HEK293 (cell line): ENCODE results near the gene SUDS3.

Experiments
- CTCF ChIA-PET: fragments of 350-600 bp; formaldehyde crosslinking; extraction: SDS; loops from one replicate; lab custom pipeline; 2021; ENCODE audit warnings: antibody characterized with exemption; lab: Yijun Ruan, JAX
- POLR2A ChIA-PET: fragments of 300-600 bp; formaldehyde crosslinking; extraction: SDS; loops from one replicate; lab custom pipeline; 2020; ENCODE audit warnings: antibody characterized with exemption, inconsistent platforms; lab: Yijun Ruan, JAX
- H3K27ac ChIP-seq: fragments of 200-500 bp; sonication (Bioruptor generic); 2 replicates; pipeline ENCODE4 v1.5.1; 2014; ENCODE audit warnings: low read depth, low read length, control low read depth, inconsistent platforms; ENCODE audit errors: extremely low read depth
- H3K36me3 ChIP-seq, 2 experiments: fragments of 200-500 bp in 1 of 2; sonication (Bioruptor generic) in 1 of 2; 1 replicate in 1 of 2; 2 replicates in 1 of 2; pipeline ENCODE4 v1.5.1; 2014 to 2017; ENCODE audit warnings: inconsistent platforms in 2 of 2, low read length in 2 of 2; ENCODE audit not compliant: control insufficient read depth in 2 of 2, insufficient read depth in 1 of 2
- H3K4me1 ChIP-seq: fragments of 200-500 bp; sonication (Bioruptor generic); 2 replicates; pipeline ENCODE4 v1.5.1; 2014; ENCODE audit warnings: mild to moderate bottlenecking, low read length, inconsistent platforms; ENCODE audit not compliant: control insufficient read depth, insufficient read depth
- H3K4me3 ChIP-seq: 2 replicates; pipeline ENCODE4 v1.5.1; 2011; ENCODE audit warnings: low read depth, mild to moderate bottlenecking, control low read depth, low read length, moderate library complexity
- H3K9me3 ChIP-seq: fragments of 200-500 bp; sonication (Bioruptor generic); 2 replicates; pipeline ENCODE4 v1.5.1; 2014; ENCODE audit warnings: low read depth, low read length, inconsistent platforms; ENCODE audit not compliant: control insufficient read depth, insufficient read depth
- ELK4 ChIP-seq: IDR thresholded peaks from 2 replicates; pipeline ENCODE4 v1.6.1; 2011; ENCODE audit warnings: mild to moderate bottlenecking, low read depth, low read length, borderline replicate concordance
- HIC1 ChIP-seq: fragments of 450-650 bp; formaldehyde crosslinking; IDR thresholded peaks from 2 replicates; pipeline ENCODE4 v1.5.1; 2016; ENCODE audit warnings: missing biosample characterization, missing genetic modification characterization
- MYNN ChIP-seq: fragments of 450-650 bp; formaldehyde crosslinking; IDR thresholded peaks from 2 replicates; pipeline ENCODE4 v1.5.1; 2016; ENCODE audit warnings: missing biosample characterization, missing genetic modification characterization, borderline replicate concordance
- MZF1 ChIP-seq: fragments of 450-650 bp; formaldehyde crosslinking; IDR thresholded peaks from 2 replicates; pipeline ENCODE4 v1.5.1; 2017; ENCODE audit warnings: missing biosample characterization, missing genetic modification characterization, borderline replicate concordance
- REPIN1 ChIP-seq: fragments of 450-650 bp; formaldehyde crosslinking; IDR thresholded peaks from 2 replicates; pipeline ENCODE4 v1.5.1; 2017; ENCODE audit warnings: missing biosample characterization, missing genetic modification characterization, low read depth
- ZNF302 ChIP-seq: fragments of 450-650 bp; formaldehyde crosslinking; IDR thresholded peaks from 2 replicates; pipeline ENCODE4 v1.5.1; 2016; ENCODE audit warnings: missing biosample characterization, missing genetic modification characterization, low read depth
- ZNF311 ChIP-seq: fragments of 450-650 bp; formaldehyde crosslinking; IDR thresholded peaks from 2 replicates; pipeline ENCODE4 v1.5.1; 2017; ENCODE audit warnings: missing biosample characterization, missing genetic modification characterization, borderline replicate concordance
- ZNF362 ChIP-seq: fragments of 450-650 bp; formaldehyde crosslinking; IDR thresholded peaks from 2 replicates; pipeline ENCODE4 v1.5.1; 2016; ENCODE audit warnings: missing biosample characterization, missing genetic modification characterization
- ZNF366 ChIP-seq: fragments of 450-650 bp; formaldehyde crosslinking; conservative IDR thresholded peaks from 2 replicates; pipeline ENCODE4 v1.5.1; 2016; ENCODE audit warnings: missing biosample characterization, missing genetic modification characterization
- ZNF416 ChIP-seq: fragments of 450-650 bp; formaldehyde crosslinking; IDR thresholded peaks from 2 replicates; pipeline ENCODE4 v1.5.1; 2016; ENCODE audit warnings: missing biosample characterization, missing genetic modification characterization
- ZNF555 ChIP-seq: fragments of 450-650 bp; formaldehyde crosslinking; conservative IDR thresholded peaks from 2 replicates; pipeline ENCODE4 v1.5.1; 2017; ENCODE audit warnings: missing biosample characterization, mild to moderate bottlenecking, missing genetic modification characterization, inconsistent platforms
- ZNF626 ChIP-seq: fragments of 450-650 bp; sonication (Bioruptor Pico); formaldehyde crosslinking; IDR thresholded peaks from 2 replicates; pipeline ENCODE4 v1.5.1; 2018; ENCODE audit warnings: missing biosample characterization, missing genetic modification characterization, inconsistent platforms
- ZNF677 ChIP-seq: fragments of 450-650 bp; IDR thresholded peaks from 2 replicates; pipeline ENCODE4 v1.5.0; 2018; ENCODE audit warnings: missing biosample characterization, mild to moderate bottlenecking, missing genetic modification characterization, moderate library complexity
- ZNF692 ChIP-seq: fragments of 450-650 bp; formaldehyde crosslinking; IDR thresholded peaks from 2 replicates; pipeline ENCODE4 v1.5.1; 2016; ENCODE audit warnings: missing biosample characterization, missing genetic modification characterization
- ZNF704 ChIP-seq: fragments of 450-650 bp; formaldehyde crosslinking; IDR thresholded peaks from 2 replicates; pipeline ENCODE4 v1.5.1; 2016; ENCODE audit warnings: missing biosample characterization, missing genetic modification characterization
- ZNF707 ChIP-seq: fragments of 450-650 bp; formaldehyde crosslinking; IDR thresholded peaks from 2 replicates; pipeline ENCODE4 v1.5.1; 2016; ENCODE audit warnings: missing biosample characterization, missing genetic modification characterization
- ZNF747 ChIP-seq: fragments of 450-650 bp; formaldehyde crosslinking; IDR thresholded peaks from 2 replicates; pipeline ENCODE4 v1.5.1; 2016; ENCODE audit warnings: missing biosample characterization, missing genetic modification characterization
- ZNF768 ChIP-seq: fragments of 450-650 bp; formaldehyde crosslinking; IDR thresholded peaks from 2 replicates; pipeline ENCODE4 v1.5.1; 2018; ENCODE audit warnings: missing biosample characterization, mild to moderate bottlenecking, missing genetic modification characterization
- ZNF837 ChIP-seq: fragments of 450-650 bp; formaldehyde crosslinking; IDR thresholded peaks from 2 replicates; pipeline ENCODE4 v1.5.1; 2016; ENCODE audit warnings: missing biosample characterization, missing genetic modification characterization
- ZSCAN30 ChIP-seq: fragments of 450-650 bp; IDR thresholded peaks from 2 replicates; pipeline ENCODE4 v1.5.1; 2018; ENCODE audit warnings: missing biosample characterization, mild to moderate bottlenecking, missing genetic modification characterization, moderate library complexity

SUDS3 gene

GRCh38 chr12:118456741-118457140, 80.4 kb downstream of the SUDS3 start:
- CTCF ChIA-PET = no interaction called here
- Histone ChIP-seq H3K9me3 (no peaks in the 10 kb centered on the region), H3K27ac (no peak overlapping the region), H3K4me1 (no peaks in the 10 kb centered on the region), H3K4me3 (no peak overlapping the region), H3K36me3 (no peaks in the 10 kb centered on the region)
- POLR2A ChIA-PET = no interaction called here
- no peak for TF ChIP-seq ELK4
- no peak for TF ChIP-seq ZNF302 (tag by site-specific recombination)
- no peak for TF ChIP-seq HIC1
- no peak for TF ChIP-seq REPIN1 (tag by site-specific recombination)
- TF ChIP-seq ZNF555 (tag by site-specific recombination) = no peak
- TF ChIP-seq MZF1 (tag by site-specific recombination) = no peak
- TF ChIP-seq ZNF692 (tag by site-specific recombination) = no peak
- no peak for TF ChIP-seq ZNF366
- no peak for TF ChIP-seq ZNF362 (tag by site-specific recombination)
- no peak for TF ChIP-seq ZNF416 (tag by site-specific recombination)
- TF ChIP-seq MYNN (tag by site-specific recombination) = no peak

GRCh38 chr12:118459110-118459509, 82.8 kb downstream of the SUDS3 start:
- Histone ChIP-seq H3K4me1 (no peaks in the 10 kb centered on the region), H3K4me3 (no peak overlapping the region), H3K27ac (no peak overlapping the region), H3K9me3 (no peaks in the 10 kb centered on the region), H3K36me3 (no peaks in the 10 kb centered on the region)
- no peak for TF ChIP-seq ZNF747
- TF ChIP-seq ZNF626 (tag by site-specific recombination) = no peak
- no peak for TF ChIP-seq ZNF704 (tag by site-specific recombination)
- no peak for TF ChIP-seq ZNF707
- TF ChIP-seq ZNF311 (tag by site-specific recombination) = no peak
- TF ChIP-seq ZNF837 (tag by site-specific recombination) = no peak
- TF ChIP-seq ZNF768 = no peak
- no peak for TF ChIP-seq ZNF677 (tag by site-specific recombination)
- TF ChIP-seq ZSCAN30 (tag by site-specific recombination) = no peak
- CTCF ChIA-PET = no interaction called here
- POLR2A ChIA-PET = no interaction called here
